HepG2 (cell line): Measurements from ENCODE around the gene TNNT1. TPM values are rescaled to one million over a fixed set of nuclear protein-coding genes. Genes with fewer than 3 reads are reported as not detected.

ENCODE experiments used
- ATAC-seq: fragments of 200-7000 bp; cut with Tn5 transposase; 3 replicates; pipeline ENCODE4 v1.9.1; 2020; ENCODE audit warnings: mild to moderate bottlenecking, moderate library complexity
- BruUV-seq: library from RNA; stranded (reverse); fragments of 400-500 nt; replicated peaks from 2 replicates; lab custom pipeline; 2021; lab: Mats Ljungman, UMichigan
- CTCF ChIA-PET: fragments of 300-600 bp; formaldehyde crosslinking; extraction: SDS; loops from one replicate; lab custom pipeline; 2021; ENCODE audit warnings: low total read pairs, inconsistent platforms, low intra/inter-chr PET ratio; lab: Yijun Ruan, JAX
- POLR2A ChIA-PET: fragments of 350-600 bp; sonication (Branson Sonifier 250); formaldehyde crosslinking; loops from one replicate; lab custom pipeline; 2020; ENCODE audit warnings: antibody characterized with exemption, inconsistent platforms; lab: Yijun Ruan, JAX
- DNase-seq: peaks from one replicate; pipeline ENCODE4 v3.0.0-alpha.2; 2015; ENCODE audit warnings: low spot score
- FAIRE-seq: peaks from 3 replicates; lab custom pipeline; 2011; peaks lifted over from hg19 to GRCh38; lab: Jason Lieb, UNC
- H2AFZ ChIP-seq: one replicate; pipeline ENCODE4 v1.6.1; 2011; ENCODE audit warnings: low read length, inconsistent platforms
- H3K27ac ChIP-seq: fragments of 300-600 bp; 3 replicates; pipeline ENCODE4 v1.8.0; 2011; ENCODE audit warnings: mixed run types, mild to moderate bottlenecking, mixed read lengths, low read length, inconsistent platforms; ENCODE audit not compliant: insufficient read depth; ENCODE audit errors: extremely low read length
- H3K27me3 ChIP-seq, 2 experiments: fragments of 200-600 bp in 1 of 2; 2 replicates in 1 of 2; 3 replicates in 1 of 2; pipeline versions ENCODE4 v1.6.0 to v1.8.0; 2011; ENCODE audit warnings: low read length in 2 of 2, mild to moderate bottlenecking in 2 of 2, moderate library complexity in 2 of 2, inconsistent platforms in 1 of 2; ENCODE audit not compliant: insufficient read depth in 2 of 2, control insufficient read depth in 1 of 2
- H3K36me3 ChIP-seq, 2 experiments: fragments of 200-600 bp in 1 of 2; replicated peaks in 1 of 2; 2 replicates in 1 of 2; 3 replicates in 1 of 2; pipeline versions ENCODE4 v1.5.1 to v1.8.0; 2011; ENCODE audit warnings: low read length in 2 of 2, inconsistent platforms in 1 of 2; ENCODE audit not compliant: insufficient read depth in 2 of 2, control insufficient read depth in 1 of 2
- H3K4me1 ChIP-seq: 2 replicates; pipeline ENCODE4 v1.5.1; 2012; ENCODE audit warnings: low read length, inconsistent platforms; ENCODE audit not compliant: insufficient read depth
- H3K4me2 ChIP-seq: 2 replicates; pipeline ENCODE4 v1.6.0; 2011; ENCODE audit warnings: low read depth, low read length, inconsistent platforms
- H3K4me3 ChIP-seq, 3 experiments: fragments of 200-600 bp in 1 of 3; sonication (generic), shearing (Covaris generic) in 1 of 3; replicated peaks in 1 of 3; 2 replicates each; pipeline ENCODE4 v1.5.1; 2011 to 2016; ENCODE audit warnings: low read length in 3 of 3, inconsistent platforms in 2 of 3, low read depth in 2 of 3, mild to moderate bottlenecking in 2 of 3, control low read depth in 1 of 3, mixed read lengths in 1 of 3; ENCODE audit not compliant: insufficient read depth in 1 of 3
- H3K79me2 ChIP-seq: one replicate; pipeline ENCODE4 v1.6.1; 2011; ENCODE audit warnings: low read length, inconsistent platforms; ENCODE audit not compliant: insufficient read depth
- H3K9ac ChIP-seq: 2 replicates; pipeline ENCODE4 v1.6.0; 2011; ENCODE audit warnings: mild to moderate bottlenecking, low read depth, low read length, inconsistent platforms; ENCODE audit not compliant: insufficient read depth
- H3K9me3 ChIP-seq: 2 replicates; pipeline ENCODE4 v1.5.1; 2012; ENCODE audit warnings: mild to moderate bottlenecking, low read length
- H4K20me1 ChIP-seq: 2 replicates; pipeline ENCODE4 v1.6.0; 2011; ENCODE audit warnings: inconsistent platforms, mild to moderate bottlenecking, low read length, moderate library complexity; ENCODE audit not compliant: insufficient read depth
- ARHGAP35 ChIP-seq: sonication (generic); formaldehyde crosslinking; IDR thresholded peaks from 2 replicates; pipeline ENCODE4 v1.9.0; 2022; ENCODE audit warnings: mild to moderate bottlenecking, inconsistent platforms, moderate library complexity, missing genetic modification reagents, borderline replicate concordance
- ATF7-NPFF ChIP-seq: sonication (generic); formaldehyde crosslinking; IDR thresholded peaks from 2 replicates; pipeline ENCODE4 v1.8.1; 2023; ENCODE audit warnings: mild to moderate bottlenecking, low read depth, missing genetic modification reagents, moderate library complexity
- CHD2 ChIP-seq: IDR thresholded peaks from 2 replicates; pipeline ENCODE4 v1.6.1; 2011; ENCODE audit warnings: low read depth, low read length, improper control_type of control experiment
- FIP1L1 ChIP-seq: fragments of 200-400 bp; formaldehyde crosslinking; IDR thresholded peaks from 2 replicates; pipeline ENCODE4 v1.6.1; 2018; ENCODE audit warnings: low read depth, mild to moderate bottlenecking, low read length, moderate library complexity, borderline replicate concordance; ENCODE audit not compliant: insufficient read depth
- GATA4 ChIP-seq: sonication (generic); IDR thresholded peaks from 2 replicates; pipeline ENCODE4 v1.6.1; 2016; ENCODE audit warnings: antibody characterized with exemption, low read depth, borderline replicate concordance
- KDM2A ChIP-seq: sonication (generic); formaldehyde crosslinking; IDR thresholded peaks from 2 replicates; pipeline ENCODE4 v1.4.0; 2020; ENCODE audit warnings: low read depth, missing genetic modification reagents, borderline replicate concordance
- LBX2 ChIP-seq: sonication (generic); formaldehyde crosslinking; IDR thresholded peaks from 2 replicates; pipeline ENCODE4 v1.5.0; 2020; ENCODE audit warnings: missing genetic modification reagents, mild to moderate bottlenecking, borderline replicate concordance
- RFX1 ChIP-seq: fragments of 450-650 bp; IDR thresholded peaks from 2 replicates; pipeline ENCODE4 v1.6.1; 2017
- SALL1 ChIP-seq: sonication (generic); formaldehyde crosslinking; IDR thresholded peaks from 2 replicates; pipeline ENCODE4 v1.8.0; 2022; ENCODE audit warnings: mild to moderate bottlenecking, missing genetic modification reagents
- SNAPC2 ChIP-seq: sonication (generic); formaldehyde crosslinking; IDR thresholded peaks from 2 replicates; pipeline ENCODE4 v1.8.1; 2022; ENCODE audit warnings: mild to moderate bottlenecking, missing genetic modification reagents
- TSC22D2 ChIP-seq: sonication (generic); formaldehyde crosslinking; IDR thresholded peaks from 2 replicates; pipeline ENCODE4 v1.5.1; 2020; ENCODE audit warnings: missing genetic modification reagents, mild to moderate bottlenecking, borderline replicate concordance
- ZNF724P ChIP-seq: sonication (generic); formaldehyde crosslinking; IDR thresholded peaks from 2 replicates; pipeline ENCODE4 v1.8.0; 2022; ENCODE audit warnings: missing genetic modification reagents, borderline replicate concordance
- ZNF839 ChIP-seq: sonication (generic); formaldehyde crosslinking; IDR thresholded peaks from 2 replicates; pipeline ENCODE4 v1.4.0; 2020; ENCODE audit warnings: missing genetic modification reagents, mild to moderate bottlenecking, borderline replicate concordance
- WGBS: methylation state at CpG from one replicate; pipeline ENCODE4 v1.1.6; 2017; ENCODE audit warnings: low lambda C conversion rate; 5-methylcytosine and 5-hydroxymethylcytosine counted together
- in situ Hi-C: cut with HindIII; loops from 2 replicates; pipeline ENCODE4 v1.10.0; 2017; ENCODE audit warnings: low pct_unique_long_range_greater_than_20kb; ENCODE audit not compliant: extremely low pct_ligation_motif_present
- intact Hi-C: fragments of 100-400 bp; cut with micrococcal nuclease; formaldehyde crosslinking; loops from one replicate; pipeline ENCODE4 v1.10.0; 2022; ENCODE audit not compliant: unreplicated experiment
- polyA plus RNA-seq, 8 experiments: library from polyadenylated mRNA; depleted of rRNA in 3 of 8; stranded (reverse) in 7 of 8; unstranded in 1 of 8; fragments of >200 nt; fragmentation: Illumina TruSeq in 4 of 8; extraction: Trizol in 4 of 8; gene quantifications; 2 replicates each; pipeline versions ENCODE4 v1.2.1 to v1.2.3, GENCODE V29; 2011 to 2016; ENCODE audit warnings: low read depth in 4 of 8, missing spikeins in 1 of 8, mixed read lengths in 1 of 8; ENCODE audit not compliant: insufficient read depth in 1 of 8
- total RNA-seq, 5 experiments: library from RNA; depleted of rRNA; stranded (reverse); fragments of >200 nt; fragmentation: Illumina TruSeq; extraction: Trizol; gene quantifications; 2 replicates each; pipeline ENCODE4 v1.2.3, GENCODE V29; 2016; ENCODE audit warnings: low read depth in 1 of 5
- TF ChIP-seq, protein P1 (sequence below): IDR thresholded peaks from 2 replicates; pipeline ENCODE4 v1.4.0; 2020; ENCODE audit warnings: mild to moderate bottlenecking, missing genetic modification reagents
- TF ChIP-seq, protein P2 (sequence below): IDR thresholded peaks from 2 replicates; pipeline ENCODE4 v1.6.1; 2012; ENCODE audit warnings: inconsistent platforms
- TF ChIP-seq, protein P3 (sequence below): sonication (generic); formaldehyde crosslinking; IDR thresholded peaks from 2 replicates; pipeline ENCODE4 v1.4.0; 2020; ENCODE audit warnings: mild to moderate bottlenecking, missing genetic modification reagents

The TNNT1 gene
- total and polyA plus RNA-seq, 2 of the 13 experiments (the other 11 are each of a cell fraction or from before 2014, with no cell fraction given): 1.3 to 2.4 TPM

- in situ Hi-C loops: no loop called here
- no peak overlapping the region for H3K27ac ChIP-seq
- ChIA-PET CTCF (no interaction called here), POLR2A (interaction anchor here (2.8 kb wide), 1 partner anchor 28 kb away, joined by 9 read pairs; no protein-coding TSS in a partner anchor)
- no TSS peak for BruUV-seq
- peaks cover 3 to 36% of the 10 kb centered on the region in 2 experiments; a peak in 4 of 5 replicates for H3K27me3 ChIP-seq
- intact Hi-C loops: no loop called here
- no peak overlapping the region for H3K9ac ChIP-seq
- H3K36me3 ChIP-seq: peaks cover 0 to 4% of the 10 kb centered on the region in 2 experiments; a peak in 3 of 5 replicates
- peak; percentile 61 for ATAC-seq
- H4K20me1 ChIP-seq: peaks cover 13% of the 10 kb centered on the region; the same call in 1 of the 2 replicates
- no peaks in the 10 kb centered on the region for H3K79me2 ChIP-seq
- no peaks in the 10 kb centered on the region for H3K9me3 ChIP-seq
- H3K4me2 ChIP-seq: peak overlapping the region; percentile 84
- peak; percentile 34 for DNase-seq
- no peak overlapping the region for H2AFZ ChIP-seq
- WGBS: 13% methylated on average over 25 of the region's 61 CpGs
- peaks cover 21% of the 10 kb centered on the region for H3K4me1 ChIP-seq
- H3K4me3 ChIP-seq: peak overlapping the region in 2 of 3 experiments; percentile 15 to 62; a peak in 2 of 6 replicates
- no peak for FAIRE-seq
- TF ChIP-seq, protein P1, sequence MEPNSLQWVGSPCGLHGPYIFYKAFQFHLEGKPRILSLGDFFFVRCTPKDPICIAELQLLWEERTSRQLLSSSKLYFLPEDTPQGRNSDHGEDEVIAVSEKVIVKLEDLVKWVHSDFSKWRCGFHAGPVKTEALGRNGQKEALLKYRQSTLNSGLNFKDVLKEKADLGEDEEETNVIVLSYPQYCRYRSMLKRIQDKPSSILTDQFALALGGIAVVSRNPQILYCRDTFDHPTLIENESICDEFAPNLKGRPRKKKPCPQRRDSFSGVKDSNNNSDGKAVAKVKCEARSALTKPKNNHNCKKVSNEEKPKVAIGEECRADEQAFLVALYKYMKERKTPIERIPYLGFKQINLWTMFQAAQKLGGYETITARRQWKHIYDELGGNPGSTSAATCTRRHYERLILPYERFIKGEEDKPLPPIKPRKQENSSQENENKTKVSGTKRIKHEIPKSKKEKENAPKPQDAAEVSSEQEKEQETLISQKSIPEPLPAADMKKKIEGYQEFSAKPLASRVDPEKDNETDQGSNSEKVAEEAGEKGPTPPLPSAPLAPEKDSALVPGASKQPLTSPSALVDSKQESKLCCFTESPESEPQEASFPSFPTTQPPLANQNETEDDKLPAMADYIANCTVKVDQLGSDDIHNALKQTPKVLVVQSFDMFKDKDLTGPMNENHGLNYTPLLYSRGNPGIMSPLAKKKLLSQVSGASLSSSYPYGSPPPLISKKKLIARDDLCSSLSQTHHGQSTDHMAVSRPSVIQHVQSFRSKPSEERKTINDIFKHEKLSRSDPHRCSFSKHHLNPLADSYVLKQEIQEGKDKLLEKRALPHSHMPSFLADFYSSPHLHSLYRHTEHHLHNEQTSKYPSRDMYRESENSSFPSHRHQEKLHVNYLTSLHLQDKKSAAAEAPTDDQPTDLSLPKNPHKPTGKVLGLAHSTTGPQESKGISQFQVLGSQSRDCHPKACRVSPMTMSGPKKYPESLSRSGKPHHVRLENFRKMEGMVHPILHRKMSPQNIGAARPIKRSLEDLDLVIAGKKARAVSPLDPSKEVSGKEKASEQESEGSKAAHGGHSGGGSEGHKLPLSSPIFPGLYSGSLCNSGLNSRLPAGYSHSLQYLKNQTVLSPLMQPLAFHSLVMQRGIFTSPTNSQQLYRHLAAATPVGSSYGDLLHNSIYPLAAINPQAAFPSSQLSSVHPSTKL (CRISPR knock-in tag): no peak
- peak; percentile 21; the same call in 1 of the 2 replicates for TF ChIP-seq SALL1 (CRISPR knock-in tag)
- peak; percentile 63; the same call in 1 of the 2 replicates for TF ChIP-seq KDM2A (CRISPR knock-in tag)
- TF ChIP-seq, protein P2, sequence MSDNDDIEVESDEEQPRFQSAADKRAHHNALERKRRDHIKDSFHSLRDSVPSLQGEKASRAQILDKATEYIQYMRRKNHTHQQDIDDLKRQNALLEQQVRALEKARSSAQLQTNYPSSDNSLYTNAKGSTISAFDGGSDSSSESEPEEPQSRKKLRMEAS: peak; percentile 37; the same call in 1 of the 2 replicates
- no peak; the same call in 1 of the 2 replicates for TF ChIP-seq ATF7-NPFF
- TF ChIP-seq TSC22D2 (CRISPR knock-in tag): 0 out of 2 replicates have a peak, but pooled peaks have one; percentile 33
- TF ChIP-seq GATA4: no peak
- TF ChIP-seq ZNF724P: 0 out of 2 replicates have a peak, but pooled peaks have one; percentile 19
- TF ChIP-seq, protein P3, sequence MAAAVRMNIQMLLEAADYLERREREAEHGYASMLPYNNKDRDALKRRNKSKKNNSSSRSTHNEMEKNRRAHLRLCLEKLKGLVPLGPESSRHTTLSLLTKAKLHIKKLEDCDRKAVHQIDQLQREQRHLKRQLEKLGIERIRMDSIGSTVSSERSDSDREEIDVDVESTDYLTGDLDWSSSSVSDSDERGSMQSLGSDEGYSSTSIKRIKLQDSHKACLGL (CRISPR knock-in tag): 0 out of 2 replicates have a peak, but pooled peaks have one; percentile 16
- no peak for TF ChIP-seq LBX2
- peak; percentile 18; the same call in 1 of the 2 replicates for TF ChIP-seq CHD2
- TF ChIP-seq ZNF839 (CRISPR knock-in tag): no peak
- TF ChIP-seq RFX1: peak; percentile 99
- TF ChIP-seq FIP1L1: no peak
- no peak for TF ChIP-seq ARHGAP35 (CRISPR knock-in tag)
- TF ChIP-seq SNAPC2 (CRISPR knock-in tag): no peak
These were observed 30.0 kb upstream of the TNNT1 start for GRCh38 chr19:55178781-55179599.
